HG03064 (cell line): Measurements from ENCODE around the gene FRMD3.

Experiments used
- ATAC-seq: cut with Tn5 transposase; IDR thresholded peaks from one replicate; pipeline ENCODE4 v1.9.1; 2021; ENCODE audit warnings: low read depth; ENCODE audit not compliant: unreplicated experiment

FRMD3 gene

GRCh38 chr9:83441390-83441789 is 96.8 kb downstream of the FRMD3 start:
- ATAC-seq = no peak

GRCh38 chr9:83440641-83441040 is 97.6 kb downstream of the FRMD3 start:
- no peak for ATAC-seq

GRCh38 chr9:83435301-83435700 is 102.9 kb downstream of the FRMD3 start:
- ATAC-seq = no peak

- ATAC-seq = no peak
Measured at GRCh38 chr9:83434254-83434653, 103.9 kb downstream of the FRMD3 start.

- ATAC-seq = no peak
Measured at GRCh38 chr9:83433846-83434245, 104.4 kb downstream of the FRMD3 start.

GRCh38 chr9:83432877-83433550 is 105.2 kb downstream of the FRMD3 start:
- no peak for ATAC-seq

- no peak for ATAC-seq
Measured at GRCh38 chr9:83432104-83432627, 106.0 kb downstream of the FRMD3 start.

GRCh38 chr9:83431101-83432060 is 106.8 kb downstream of the FRMD3 start:
- no peak for ATAC-seq

- ATAC-seq = no peak
Measured at GRCh38 chr9:83430681-83431080, 107.5 kb downstream of the FRMD3 start.

GRCh38 chr9:83429229-83429628 is 109.0 kb downstream of the FRMD3 start:
- ATAC-seq = no peak

- no peak for ATAC-seq
Measured at GRCh38 chr9:83425240-83425639, 113.0 kb downstream of the FRMD3 start.

- no peak for ATAC-seq
Measured at GRCh38 chr9:83424831-83425230, 113.4 kb downstream of the FRMD3 start.

- ATAC-seq = no peak
Measured at GRCh38 chr9:83423815-83424707, 114.1 kb downstream of the FRMD3 start.

- ATAC-seq = no peak
Measured at GRCh38 chr9:83422527-83422926, 115.7 kb downstream of the FRMD3 start.

GRCh38 chr9:83420486-83420885 is 117.7 kb downstream of the FRMD3 start:
- no peak for ATAC-seq

GRCh38 chr9:83419961-83420360 is 118.2 kb downstream of the FRMD3 start:
- ATAC-seq = no peak

- ATAC-seq = no peak
Measured at GRCh38 chr9:83418283-83418682, 119.9 kb downstream of the FRMD3 start.

GRCh38 chr9:83413367-83413766 is 124.8 kb downstream of the FRMD3 start:
- ATAC-seq = no peak

GRCh38 chr9:83410701-83411100 is 127.5 kb downstream of the FRMD3 start:
- no peak for ATAC-seq

GRCh38 chr9:83406921-83407320 is 131.3 kb downstream of the FRMD3 start:
- no peak for ATAC-seq

- no peak for ATAC-seq
Measured at GRCh38 chr9:83405759-83406158, 132.4 kb downstream of the FRMD3 start.
